SK-N-SH (cell line): ENCODE measurements around the gene DNAJC2. TPM values are rescaled to one million over a fixed set of nuclear protein-coding genes. Genes with fewer than 3 reads are reported as not detected.

Source experiments
- CTCF ChIA-PET: fragments of 300-600, 350-600 bp; formaldehyde crosslinking; extraction: SDS; loops from one replicate; lab custom pipeline; 2021; lab: Yijun Ruan, JAX
- POLR2A ChIA-PET: fragments of 350-600 bp; sonication (Branson Sonifier 250); formaldehyde crosslinking; extraction: SDS; loops from one replicate; lab custom pipeline; 2020; ENCODE audit warnings: antibody characterized with exemption, inconsistent platforms; lab: Yijun Ruan, JAX
- DNase-seq: peaks from one replicate; pipeline ENCODE4 v3.0.0; 2012
- H2AFZ ChIP-seq: fragments of 200-600 bp; sonication (generic); 2 replicates; pipeline ENCODE4 v1.8.1; 2016; ENCODE audit warnings: antibody characterized with exemption, mild to moderate bottlenecking, low read depth
- H3F3A ChIP-seq: fragments of 200-600 bp; sonication (generic); replicated peaks from 2 replicates; pipeline ENCODE3; 2016; ENCODE audit warnings: antibody characterized with exemption, mild to moderate bottlenecking; ENCODE audit not compliant: insufficient read depth
- H3K27ac ChIP-seq, 2 experiments: fragments of 200-500 bp in 1 of 2; fragments of 200-600 bp in 1 of 2; sonication (Bioruptor generic) in 1 of 2; sonication (generic), shearing (Covaris generic) in 1 of 2; 2 replicates each; pipeline versions ENCODE4 v1.5.1 to v1.6.1; 2014 to 2016; ENCODE audit warnings: low read depth in 2 of 2, inconsistent platforms in 1 of 2, low read length in 1 of 2, mild to moderate bottlenecking in 1 of 2, mixed read lengths in 1 of 2
- H3K27me3 ChIP-seq: fragments of 200-600 bp; sonication (generic), shearing (Covaris generic); 2 replicates; pipeline ENCODE4 v1.6.1; 2016; ENCODE audit warnings: mixed run types; ENCODE audit not compliant: insufficient read depth
- H3K36me3 ChIP-seq, 2 experiments: fragments of 200-500 bp in 1 of 2; fragments of 200-600 bp in 1 of 2; sonication (Bioruptor generic) in 1 of 2; sonication (generic) in 1 of 2; replicated peaks in 1 of 2; 2 replicates each; pipeline versions ENCODE3 to v1.5.1; 2014 to 2016; ENCODE audit warnings: low read length in 1 of 2, mild to moderate bottlenecking in 1 of 2; ENCODE audit not compliant: insufficient read depth in 2 of 2, control insufficient read depth in 1 of 2
- H3K4me1 ChIP-seq, 2 experiments: fragments of 200-500 bp in 1 of 2; fragments of 200-600 bp in 1 of 2; sonication (Bioruptor generic) in 1 of 2; sonication (generic), shearing (Covaris generic) in 1 of 2; 2 replicates each; pipeline versions ENCODE4 v1.5.1 to v1.6.1; 2014 to 2016; ENCODE audit warnings: low read depth in 1 of 2, low read length in 1 of 2, mixed run types in 1 of 2; ENCODE audit not compliant: insufficient read depth in 2 of 2, control insufficient read depth in 1 of 2
- H3K4me2 ChIP-seq: fragments of 200-600 bp; sonication (generic), shearing (Covaris generic); 2 replicates; pipeline ENCODE4 v1.6.1; 2017; ENCODE audit warnings: mixed run types
- H3K4me3 ChIP-seq, 2 experiments: fragments of 200-500 bp in 1 of 2; fragments of 200-600 bp in 1 of 2; sonication (Bioruptor generic) in 1 of 2; sonication (generic), shearing (Covaris generic) in 1 of 2; 2 replicates each; pipeline versions ENCODE4 v1.5.1 to v1.8.1; 2014 to 2016; ENCODE audit warnings: low read depth in 2 of 2, inconsistent platforms in 1 of 2, low read length in 1 of 2, mild to moderate bottlenecking in 1 of 2, mixed read lengths in 1 of 2, moderate library complexity in 1 of 2
- H3K79me2 ChIP-seq: fragments of 200-600 bp; sonication (generic); 2 replicates; pipeline ENCODE4 v1.8.1; 2017; ENCODE audit warnings: mild to moderate bottlenecking; ENCODE audit not compliant: insufficient read depth
- H3K9ac ChIP-seq: fragments of 200-600 bp; sonication (generic); 2 replicates; pipeline ENCODE4 v1.6.1; 2017; ENCODE audit warnings: mixed run types
- H3K9me2 ChIP-seq: fragments of 200-600 bp; sonication (generic); 2 replicates; pipeline ENCODE4 v1.6.1; 2017; ENCODE audit warnings: mixed run types
- H3K9me3 ChIP-seq: fragments of 200-600 bp; sonication (generic); 2 replicates; pipeline ENCODE4 v1.6.1; 2017; ENCODE audit warnings: mixed run types, mild to moderate bottlenecking, moderate library complexity
- H4K20me1 ChIP-seq: fragments of 200-600 bp; sonication (generic); 2 replicates; pipeline ENCODE4 v1.6.1; 2017; ENCODE audit warnings: mild to moderate bottlenecking, mixed run types; ENCODE audit not compliant: insufficient read depth
- ELF1 ChIP-seq: IDR thresholded peaks from 2 replicates; pipeline ENCODE4 v1.4.0; 2012
- EZH2phosphoT487 ChIP-seq: fragments of 200-600 bp; sonication (generic); IDR thresholded peaks from 2 replicates; pipeline ENCODE4 v1.6.1; 2017; ENCODE audit warnings: low read depth, mixed run types, mild to moderate bottlenecking, antibody characterized with exemption, moderate library complexity, borderline replicate concordance
- GATA2 ChIP-seq: sonication (generic); formaldehyde crosslinking; IDR thresholded peaks from 2 replicates; pipeline ENCODE4 v1.5.0; 2020; ENCODE audit warnings: mild to moderate bottlenecking, missing genetic modification reagents
- IRF3 ChIP-seq: fragments of 150-350 bp; IDR thresholded peaks from 2 replicates; pipeline ENCODE4 v1.6.1; 2016; ENCODE audit warnings: mild to moderate bottlenecking, low read depth, low read length
- JUND ChIP-seq: IDR thresholded peaks from 2 replicates; pipeline ENCODE4 v1.4.0; 2012
- MAX ChIP-seq: IDR thresholded peaks from 2 replicates; pipeline ENCODE4 v1.4.0; 2012; ENCODE audit warnings: low read depth
- NFIC ChIP-seq: IDR thresholded peaks from 2 replicates; pipeline ENCODE4 v1.4.0; 2012; ENCODE audit warnings: borderline replicate concordance
- PBX3 ChIP-seq: IDR thresholded peaks from 2 replicates; pipeline ENCODE4; 2012
- RAD21 ChIP-seq: IDR thresholded peaks from 2 replicates; pipeline ENCODE4 v1.6.1; 2012; ENCODE audit warnings: mild to moderate bottlenecking, low read length
- WGBS: methylation state at CpG from one replicate; pipeline ENCODE4 v1.1.6; 2017; ENCODE audit warnings: low lambda C conversion rate; 5-methylcytosine and 5-hydroxymethylcytosine counted together
- polyA plus RNA-seq, 3 experiments: library from polyadenylated mRNA; depleted of rRNA; stranded (reverse); fragments of >200 nt; gene quantifications; 2 replicates each; pipeline ENCODE4 v1.2.3, GENCODE V29; 2012

DNAJC2 gene
- polyA plus RNA-seq, 1 of the 3 experiments (the other 2 are of a cell fraction), result 18.9 TPM

GRCh38 chr7:103381280-103382031 lies 36.9 kb upstream of the DNAJC2 start (continued):
- TF ChIP-seq GATA2, result no peak

GRCh38 chr7:103380395-103381191 lies 36.0 kb upstream of the DNAJC2 start:
- CTCF ChIA-PET, result no interaction called here
- H3K4me2 ChIP-seq, result no peak overlapping the region
- TF ChIP-seq PBX3, result no peak
- no peak for TF ChIP-seq IRF3
- no peak for TF ChIP-seq EZH2phosphoT487
- no peak for TF ChIP-seq GATA2
- no peak for TF ChIP-seq NFIC
- TF ChIP-seq MAX, result no peak
- no peak for TF ChIP-seq RAD21
- TF ChIP-seq JUND, result no peak
- no peak for TF ChIP-seq ELF1
- TF ChIP-seq, all 33 proteins: peak for 0
- Histone ChIP-seq H4K20me1 (no peaks in the 10 kb centered on the region; the same call in 1 of the 2 replicates), H3K9me2 (no peaks in the 10 kb centered on the region), H3K4me1 (no peaks in the 10 kb centered on the region), H3K79me2 (no peaks in the 10 kb centered on the region), H2AFZ (no peak overlapping the region), H3K9ac (no peak overlapping the region), H3K36me3 (no peaks in the 10 kb centered on the region), H3F3A (no peaks in the 10 kb centered on the region), H3K4me3 (no peak overlapping the region), H3K27me3 (0 out of 2 replicates have a peak, but pooled peaks cover 4% of the 10 kb centered on the region), H3K9me3 (no peaks in the 10 kb centered on the region), H3K27ac (no peak overlapping the region)
- POLR2A ChIA-PET, result no interaction called here
- WGBS, result 56% methylated on average over 5 of the region's 5 CpGs
- no peak for DNase-seq
